Right kidney (tissue), 1 donor: ENCODE results near the gene AJM1.
A peak's percentile ranks its signal among the peaks of the same experiment; 100 is the strongest.
"Not testable (repeated sequence)": the region's sequence is repeated elsewhere in the genome, so short reads cannot be mapped to it uniquely, and the experiment has no call there.

Experiments used
- DNase-seq: peaks from one replicate; pipeline ENCODE4 v3.0.0-alpha.2; 2016

AJM1 gene

GRCh38 chr9:136868644-136869043 is 26.4 kb downstream of the AJM1 start:
- no peak for DNase-seq

DNA sequence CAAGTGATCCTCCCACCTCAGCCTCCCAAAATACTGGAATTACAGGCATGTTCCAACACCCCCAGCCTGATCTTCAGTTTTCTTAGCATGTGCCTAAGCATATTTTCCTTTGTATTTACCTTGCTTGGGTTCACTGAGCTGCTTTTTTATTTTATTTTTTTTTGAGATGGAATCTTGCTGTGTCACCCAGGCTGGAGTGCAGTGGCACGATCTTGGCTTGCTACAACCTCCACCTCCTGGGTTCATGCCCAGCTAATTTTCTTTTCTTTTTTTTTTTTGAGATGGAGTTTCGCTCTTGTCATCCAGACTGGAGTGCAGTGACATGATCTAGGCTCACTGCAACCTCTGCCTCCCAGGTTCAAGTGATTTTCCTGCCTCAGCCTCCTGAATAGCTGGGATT is 27.3 kb downstream of the AJM1 start:
- DNase-seq: not testable (repeated sequence)

DNA sequence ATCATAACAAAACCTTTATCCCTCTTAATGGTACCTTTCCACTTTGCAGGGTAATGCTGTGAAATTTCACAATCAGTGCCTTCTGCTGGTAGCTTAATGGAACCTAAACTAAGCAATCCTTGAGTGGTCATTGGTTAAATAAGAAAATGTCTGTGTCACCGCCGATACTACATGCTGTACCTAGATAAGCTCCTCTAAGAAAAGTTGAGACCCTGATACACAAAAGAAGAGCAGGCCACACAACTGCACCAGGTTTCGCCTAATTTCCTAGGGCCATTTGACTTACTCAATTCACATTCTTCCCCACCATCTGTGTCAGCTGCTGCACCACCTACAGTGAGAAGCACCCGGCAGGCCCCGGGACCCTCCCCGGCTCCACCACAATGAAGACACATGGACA is 32.9 kb downstream of the AJM1 start:
- no peak for DNase-seq

GRCh38 chr9:136876476-136876875 is 34.2 kb downstream of the AJM1 start:
- DNase-seq: no peak

DNA sequence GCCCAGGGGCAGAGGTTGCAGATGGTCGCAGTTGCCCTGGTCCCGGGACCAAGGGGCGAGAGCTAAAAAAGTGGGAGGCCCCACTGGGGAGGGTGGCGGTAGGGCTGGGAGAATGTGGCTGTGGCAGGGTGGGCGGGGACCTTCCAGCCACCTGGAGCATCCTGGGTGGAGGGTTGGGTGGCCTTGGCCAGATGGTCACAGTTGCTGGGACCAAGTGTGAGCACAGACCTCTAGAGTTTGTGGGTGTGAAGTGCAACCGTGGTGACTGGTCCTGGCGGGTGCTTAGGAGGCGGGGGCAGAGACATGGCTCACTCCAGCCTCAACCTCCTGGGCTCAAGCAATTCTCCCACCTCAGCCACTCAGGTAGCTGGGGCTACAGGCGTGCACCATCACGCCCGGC is 38.4 kb downstream of the AJM1 start:
- no peak for DNase-seq

- DNase-seq: no peak
These were observed 39.4 kb downstream of the AJM1 start for GRCh38 chr9:136881691-136882108.

GRCh38 chr9:136882109-136882946 is 40.0 kb downstream of the AJM1 start:
- DNase-seq: no peak

DNA sequence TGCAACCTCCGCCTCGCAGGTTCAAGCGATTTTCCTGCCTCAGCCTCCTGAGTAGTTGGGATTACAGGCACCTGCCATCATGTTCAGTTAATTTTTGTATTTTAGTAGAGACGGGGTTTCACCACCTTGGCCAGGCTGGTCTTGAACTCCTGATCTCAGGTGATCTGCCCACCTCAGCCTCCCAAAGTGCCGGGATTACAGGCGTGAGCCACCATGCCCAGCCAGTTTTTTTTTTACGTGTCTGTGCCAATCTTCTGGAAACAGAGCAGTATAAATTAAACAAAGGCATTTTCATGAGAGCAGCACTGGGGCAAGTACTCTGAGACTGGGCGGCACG is 40.6 kb downstream of the AJM1 start:
- not testable (repeated sequence) for DNase-seq

- not testable (repeated sequence) for DNase-seq
These were observed 41.4 kb downstream of the AJM1 start for GRCh38 chr9:136883670-136884069.

DNA sequence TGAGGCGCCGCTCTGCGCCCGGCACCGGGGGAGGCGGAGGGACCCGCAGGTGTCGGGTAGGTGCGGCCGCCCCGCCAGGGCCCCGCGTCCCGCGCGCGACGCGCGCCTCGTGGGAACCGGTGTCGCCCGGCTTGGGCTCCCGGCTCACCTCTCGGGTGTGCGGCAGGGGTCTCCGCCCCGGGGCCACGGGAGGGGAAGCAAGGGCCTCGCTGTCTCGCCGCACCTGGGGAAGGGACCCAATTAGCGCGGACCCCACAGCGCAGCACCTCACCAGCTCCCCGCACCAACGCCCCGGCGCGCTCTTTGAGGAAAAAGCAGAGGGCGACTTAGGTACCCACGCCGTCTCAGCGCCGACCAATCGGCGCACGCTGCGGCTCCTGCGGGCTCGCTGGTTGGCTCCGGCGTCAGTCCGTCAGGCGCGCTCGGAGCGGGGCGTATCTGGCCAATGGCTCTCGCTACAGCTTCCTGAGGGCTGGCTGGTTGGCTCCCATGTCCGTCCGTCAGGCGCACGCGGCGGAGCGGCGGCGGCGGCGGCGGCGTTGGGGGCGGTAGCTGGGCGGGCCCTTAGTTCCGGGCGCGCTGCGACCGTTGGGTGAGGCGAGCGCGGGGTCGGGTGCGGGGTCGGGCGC is 43.8 kb downstream of the AJM1 start, which contains the start of gene TRAF2:
TSS of gene TRAF2 (plus strand) at position 567 of the 629 bp plus-strand sequence. CDS start 12,225 bp downstream, outside the sequence.
- peak; percentile 92 for DNase-seq

- peak; percentile 69 for DNase-seq
These were observed 44.6 kb downstream of the AJM1 start for GRCh38 chr9:136886610-136887597.

DNA sequence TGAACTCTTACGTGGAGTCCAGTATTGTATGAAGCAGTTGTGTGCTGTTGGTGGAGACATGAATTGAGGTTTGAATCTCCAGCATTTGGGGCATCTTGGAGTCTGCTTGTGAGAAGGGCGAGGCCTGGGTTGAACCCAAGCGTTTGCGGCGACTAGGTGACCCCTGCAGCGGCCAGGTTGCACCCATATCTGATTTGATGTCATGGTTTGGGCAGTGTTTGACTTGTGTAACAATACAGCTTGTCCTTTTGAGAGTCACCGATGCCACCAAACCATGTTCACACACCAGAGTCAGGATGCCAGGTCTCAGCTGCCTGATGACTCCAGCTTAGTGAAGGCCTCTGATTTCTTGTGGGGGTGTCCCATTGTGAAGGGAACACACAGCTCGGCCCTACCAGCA is 46.2 kb downstream of the AJM1 start:
- no peak for DNase-seq

GRCh38 chr9:136889858-136890257 is 47.6 kb downstream of the AJM1 start:
- DNase-seq: no peak

DNA sequence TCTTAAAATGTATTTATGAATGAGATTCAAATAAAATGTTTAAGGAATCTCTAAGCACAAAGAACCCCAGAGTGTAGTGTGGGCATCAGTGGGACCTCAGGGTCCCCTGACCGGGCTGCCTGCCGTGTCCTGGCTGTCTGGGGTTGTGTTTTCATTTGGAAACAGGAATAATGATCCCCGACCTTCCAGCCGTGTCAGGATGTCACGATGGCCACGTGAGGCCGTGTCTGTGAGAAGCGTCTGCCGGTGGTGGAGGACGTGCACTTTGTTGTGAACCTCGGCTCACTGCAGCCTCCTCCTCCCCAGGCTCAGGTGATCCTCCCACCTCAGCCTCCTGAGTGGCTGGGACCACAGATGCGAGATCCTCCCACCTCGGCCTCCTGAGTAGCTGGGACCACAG is 48.4 kb downstream of the AJM1 start:
- no peak for DNase-seq
